K562 (cell line): ENCODE data around the gene REX1BD. TPM values are rescaled to one million over a fixed set of nuclear protein-coding genes. Genes with fewer than 3 reads are reported as not detected.
A peak's percentile ranks its signal among the peaks of the same experiment; 100 is the strongest.

Experiments used
- ATAC-seq: fragments of 200-7000 bp; cut with Tn5 transposase; 3 replicates; pipeline ENCODE4 v1.9.1; 2020; ENCODE audit warnings: moderate library complexity
- BruUV-seq: library from RNA; stranded (reverse); fragments of 400-500 nt; replicated peaks from 2 replicates; lab custom pipeline; 2021; lab: Mats Ljungman, UMichigan
- CTCF ChIA-PET: fragments of 300-600 bp; formaldehyde crosslinking; extraction: SDS; loops from one replicate; lab custom pipeline; 2021; ENCODE audit warnings: low intra/inter-chr PET ratio; lab: Yijun Ruan, JAX
- POLR2A ChIA-PET: fragments of 300-600, 350-650 bp; sonication (Branson Sonifier 250); formaldehyde crosslinking; extraction: SDS; loops from one replicate; lab custom pipeline; 2021; ENCODE audit warnings: antibody characterized with exemption, inconsistent platforms; lab: Yijun Ruan, JAX
- DNase-seq, 4 experiments: peaks; one replicate each; pipeline versions ENCODE4 v3.0.0 to v3.0.0-alpha.2; 2011 to 2018; ENCODE audit warnings: low spot score in 3 of 4, mixed read lengths in 3 of 4; ENCODE audit errors: extremely low read depth in 1 of 4
- FAIRE-seq: peaks from 2 replicates; lab custom pipeline; 2011; peaks lifted over from hg19 to GRCh38; lab: Jason Lieb, UNC
- H2AFZ ChIP-seq: 2 replicates; pipeline ENCODE4 v1.6.0; 2011; ENCODE audit warnings: low read depth, low read length, control low read depth, inconsistent platforms
- H3K27ac ChIP-seq: fragments of 200-600 bp; 3 replicates; pipeline ENCODE4 v1.8.0; 2011; ENCODE audit warnings: low read depth, mild to moderate bottlenecking, control low read depth, inconsistent platforms, low read length, moderate library complexity, mixed read lengths; ENCODE audit errors: extremely low read depth
- H3K27me3 ChIP-seq, 2 experiments: fragments of 300-600 bp in 1 of 2; 2 replicates in 1 of 2; 3 replicates in 1 of 2; pipeline versions ENCODE4 v1.6.0 to v1.8.0; 2011; ENCODE audit warnings: inconsistent platforms in 2 of 2, low read length in 2 of 2, mild to moderate bottlenecking in 1 of 2, mixed read lengths in 1 of 2, moderate library complexity in 1 of 2; ENCODE audit not compliant: control insufficient read depth in 2 of 2, insufficient read depth in 2 of 2
- H3K36me3 ChIP-seq: fragments of 300-600 bp; 3 replicates; pipeline ENCODE4 v1.8.0; 2011; ENCODE audit warnings: mild to moderate bottlenecking, low read length, inconsistent platforms; ENCODE audit not compliant: control insufficient read depth, insufficient read depth
- H3K4me1 ChIP-seq, 2 experiments: fragments of 200-600 bp in 1 of 2; replicated peaks in 1 of 2; 2 replicates in 1 of 2; 3 replicates in 1 of 2; pipeline versions ENCODE4 v1.5.1 to v1.8.0; 2011; ENCODE audit warnings: inconsistent platforms in 2 of 2, low read length in 2 of 2, mild to moderate bottlenecking in 1 of 2, mixed read lengths in 1 of 2, moderate library complexity in 1 of 2; ENCODE audit not compliant: control insufficient read depth in 2 of 2, insufficient read depth in 2 of 2
- H3K4me2 ChIP-seq: 2 replicates; pipeline ENCODE4 v1.6.1; 2011; ENCODE audit warnings: low read length, control low read depth, inconsistent platforms, mixed read lengths; ENCODE audit not compliant: insufficient read depth
- H3K4me3 ChIP-seq: fragments of 200-600 bp; sonication (generic), shearing (Covaris generic); 2 replicates; pipeline ENCODE4 v1.5.1; 2016; ENCODE audit warnings: control low read depth, inconsistent platforms
- H3K79me2 ChIP-seq: fragments of 200-600 bp; 3 replicates; pipeline ENCODE4 v1.8.0; 2011; ENCODE audit warnings: low read length, inconsistent platforms; ENCODE audit not compliant: control insufficient read depth, insufficient read depth
- H3K9ac ChIP-seq, 2 experiments: 2 replicates each; pipeline versions ENCODE4 v1.6.0 to v1.6.1; 2011; ENCODE audit warnings: low read depth in 2 of 2, low read length in 2 of 2, control low read depth in 1 of 2, inconsistent platforms in 1 of 2, mild to moderate bottlenecking in 1 of 2, mixed read lengths in 1 of 2; ENCODE audit not compliant: insufficient read depth in 1 of 2
- H3K9me1 ChIP-seq: one replicate; pipeline ENCODE4 v1.6.0; 2011; ENCODE audit warnings: inconsistent platforms, mild to moderate bottlenecking, low read length, moderate library complexity; ENCODE audit not compliant: control insufficient read depth, insufficient read depth
- H3K9me3 ChIP-seq: replicated peaks from 2 replicates; pipeline ENCODE4 v1.5.1; 2011; ENCODE audit warnings: low read depth, low read length, inconsistent platforms; ENCODE audit not compliant: control insufficient read depth, insufficient read depth
- H4K20me1 ChIP-seq: replicated peaks from 2 replicates; pipeline ENCODE4 v1.6.1; 2011; ENCODE audit warnings: low read length, inconsistent platforms, mixed read lengths; ENCODE audit not compliant: control insufficient read depth, insufficient read depth
- ARID3B ChIP-seq: fragments of 250-450 bp; sonication (Bioruptor Pico); IDR thresholded peaks from 2 replicates; pipeline ENCODE4 v1.4.0; 2020; ENCODE audit warnings: borderline replicate concordance
- GMEB1 ChIP-seq: fragments of 250-450 bp; sonication (Bioruptor Pico); IDR thresholded peaks from 2 replicates; pipeline ENCODE4 v1.4.0; 2020; ENCODE audit warnings: mild to moderate bottlenecking
- HES1 ChIP-seq: fragments of 450-650 bp; IDR thresholded peaks from 2 replicates; pipeline ENCODE4 v1.6.1; 2016; ENCODE audit warnings: low read depth, mild to moderate bottlenecking, moderate library complexity
- PKNOX1 ChIP-seq: fragments of 450-650 bp; IDR thresholded peaks from 2 replicates; pipeline ENCODE4 v1.6.1; 2016
- POLR2AphosphoS5 ChIP-seq: IDR thresholded peaks from 2 replicates; pipeline ENCODE4 v1.6.1; 2011; ENCODE audit warnings: mild to moderate bottlenecking, low read depth, low read length, moderate library complexity; ENCODE audit not compliant: control insufficient read depth, insufficient read depth
- RB1 ChIP-seq: fragments of 450-650 bp; IDR thresholded peaks from 2 replicates; pipeline ENCODE4 v1.6.1; 2017; ENCODE audit warnings: low read depth, mild to moderate bottlenecking
- SAFB2 ChIP-seq: fragments of 200-400 bp; formaldehyde crosslinking; IDR thresholded peaks from 2 replicates; pipeline ENCODE4 v1.6.1; 2018; ENCODE audit warnings: borderline replicate concordance, low read length, low read depth, moderate library complexity; ENCODE audit not compliant: severe bottlenecking
- TAF1 ChIP-seq: IDR thresholded peaks from 2 replicates; pipeline ENCODE4 v1.6.1; 2011; ENCODE audit warnings: mild to moderate bottlenecking, low read length, moderate library complexity; ENCODE audit not compliant: insufficient read depth, control insufficient read depth, severe bottlenecking; ENCODE audit errors: extremely low read depth
- TBP ChIP-seq: optimal IDR thresholded peaks from 2 replicates; pipeline ENCODE3; 2011; ENCODE audit warnings: low read depth, low read length, improper control_type of control experiment
- TGIF2 ChIP-seq: sonication (generic); formaldehyde crosslinking; IDR thresholded peaks from 2 replicates; pipeline ENCODE4 v1.8.1; 2022; ENCODE audit warnings: mild to moderate bottlenecking, missing genetic modification reagents, moderate library complexity
- ZBTB12 ChIP-seq: fragments of 250-450 bp; sonication (Bioruptor Pico); IDR thresholded peaks from 2 replicates; pipeline ENCODE4 v1.4.0; 2020
- ZNF253 ChIP-seq: fragments of 250-450 bp; sonication (Bioruptor Pico); conservative IDR thresholded peaks from 2 replicates; pipeline ENCODE4 v1.6.1; 2021; ENCODE audit warnings: mild to moderate bottlenecking
- WGBS: fragments of 100-300 bp; shearing (Covaris generic); methylation state at CpG from one replicate; pipeline ENCODE4 v1.1.6; 2016; ENCODE audit warnings: low coverage, mixed read lengths; ENCODE audit not compliant: insufficient coverage; ENCODE audit errors: missing lambda C conversion rate; 5-methylcytosine and 5-hydroxymethylcytosine counted together
- in situ Hi-C: fragments of 300-500 bp; cut with MboI; formaldehyde crosslinking; loops from 4 replicates; pipeline ENCODE4 v1.15.0; 2018; ENCODE audit warnings: inconsistent platforms, mixed read lengths
- intact Hi-C: fragments of 100-400 bp; cut with micrococcal nuclease; formaldehyde crosslinking; loops from 2 replicates; pipeline ENCODE4 v1.14.2; 2022
- polyA plus RNA-seq, 8 experiments: library from polyadenylated mRNA; depleted of rRNA in 4 of 8; stranded (reverse) in 5 of 8; unstranded in 3 of 8; fragments of >200 nt; fragmentation: Nextera tagmentation in 2 of 8; fragmentation: Illumina TruSeq in 1 of 8; extraction: Ambion mirVana in 2 of 8; extraction: Trizol in 1 of 8; gene quantifications; 2 replicates each; pipeline versions ENCODE4 v1.2.1 to v1.2.3, GENCODE V29; 2011 to 2014; ENCODE audit warnings: inconsistent platforms in 1 of 8, missing spikeins in 1 of 8
- total RNA-seq, 7 experiments: library from RNA; depleted of rRNA in 6 of 7; stranded (reverse); fragments of >200 nt in 6 of 7; fragmentation: Illumina TruSeq in 2 of 7; extraction: Trizol in 2 of 7; gene quantifications; 2 replicates each; pipeline versions ENCODE4 v1.2.1 to v1.2.3, GENCODE V29; 2011 to 2021; ENCODE audit warnings: low replicate concordance in 1 of 7

The REX1BD gene
- total and polyA plus RNA-seq, 9 of the 15 experiments (the other 6 are each of a cell fraction or from before 2014, with no cell fraction given) = 1.9 to 136 (median 13.8) TPM

DNA sequence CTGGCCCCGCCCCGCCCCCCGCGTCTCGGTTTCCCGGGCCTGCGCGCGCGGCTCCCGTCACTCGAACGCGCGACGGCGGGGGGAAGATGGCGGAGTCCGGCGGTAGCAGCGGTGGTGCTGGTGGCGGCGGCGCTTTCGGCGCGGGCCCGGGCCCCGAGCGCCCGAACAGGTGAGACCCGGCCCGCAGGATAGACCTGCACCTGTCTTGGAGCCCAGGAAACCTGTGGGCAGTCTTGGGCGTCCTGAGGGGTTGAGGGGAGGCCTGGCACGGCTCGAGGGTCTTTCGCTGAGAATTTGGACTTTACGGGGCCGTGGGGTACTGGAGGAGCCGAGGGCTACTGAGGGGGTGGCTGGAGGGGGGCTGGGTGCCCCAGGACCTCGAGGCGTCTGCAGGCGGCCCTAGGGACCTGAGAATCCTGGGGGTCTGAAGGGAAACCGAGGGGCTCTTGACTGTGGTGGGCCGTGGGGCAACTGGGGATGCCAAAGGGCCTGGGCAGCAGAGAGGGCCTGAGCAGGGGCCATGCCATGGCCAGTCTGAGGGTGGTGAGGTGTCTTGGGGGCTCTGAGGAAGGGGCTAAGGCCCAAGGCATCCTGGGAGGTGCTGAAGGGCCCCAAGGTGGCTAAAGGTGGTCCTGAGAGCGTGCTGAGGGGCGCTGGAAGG, 48.5 kb downstream of the REX1BD start, which contains the start of gene KLHL26:
Gene KLHL26 (plus strand): TSS at position 60 of the 661 bp plus-strand sequence. CDS start 27 bp downstream, at position 87.
- FAIRE-seq (no peak), DNase-seq (no peak), ATAC-seq (no peak)
- Histone ChIP-seq H3K36me3 (no peaks in the 10 kb centered on the region), H3K9me3 (no peaks in the 10 kb centered on the region), H3K9me1 (no peaks in the 10 kb centered on the region), H3K4me1 (peaks cover 4 to 25% of the 10 kb centered on the region in 2 experiments; a peak in 4 of 5 replicates), H3K4me2 (peak within 1 kb of the TSS; percentile 91), H3K9ac (peak within 1 kb of the TSS; percentile 87 to 98), H3K79me2 (peaks cover 24% of the 10 kb centered on the region), H3K27me3 (peaks cover 10 to 16% of the 10 kb centered on the region in 2 experiments; a peak in 4 of 5 replicates), H2AFZ (peak within 1 kb of the TSS; percentile 98), H3K4me3 (peak within 1 kb of the TSS; percentile 100), H4K20me1 (0 out of 2 replicates have a peak, but pooled peaks cover 3% of the 10 kb centered on the region), H3K27ac (peak within 1 kb of the TSS; percentile 82)
- POLR2A ChIA-PET = interaction anchor here (0.8 to 1.0 kb wide), 2 partner anchors 10 to 12 kb away, joined by 3 to 4 read pairs; no protein-coding TSS in a partner anchor
- in situ Hi-C loops = no loop called here
- WGBS = under 1% methylated on average over 38 of the region's 47 CpGs
- no TSS peak for BruUV-seq
- CTCF ChIA-PET = no interaction called here
- intact Hi-C loops = loop anchor here (5.0 kb wide), 2 partner anchors 45 to 195 kb away; partner anchors contain the start of gene UPF1
- no peak for TF ChIP-seq ZNF253 (CRISPR knock-in tag)
- TF ChIP-seq HES1 = no peak
- TF ChIP-seq GMEB1 (CRISPR knock-in tag) = 0 out of 2 replicates have a peak, but pooled peaks have one; percentile 21
- no peak for TF ChIP-seq TGIF2 (CRISPR knock-in tag)
- TF ChIP-seq POLR2AphosphoS5 = peak; percentile 73
- TF ChIP-seq SAFB2 = no peak
- TF ChIP-seq PKNOX1 = no peak
- peak; percentile 92 for TF ChIP-seq TAF1
- peak; percentile 68; the same call in 1 of the 2 replicates for TF ChIP-seq RB1
- peak; percentile 60; the same call in 1 of the 2 replicates for TF ChIP-seq ZBTB12 (CRISPR knock-in tag)
- no peak for TF ChIP-seq ARID3B (CRISPR knock-in tag)
- TF ChIP-seq TBP = peak; percentile 84
